Bronchial epithelial cell (primary cell): ENCODE measurements around the gene CEMIP2. TPM values are rescaled to one million over a fixed set of nuclear protein-coding genes. Genes with fewer than 3 reads are reported as not detected.

Experiments used
- DNase-seq: peaks from one replicate; pipeline ENCODE4 v3.0.0-alpha.2; 2010; ENCODE audit warnings: low read depth
- FAIRE-seq: peaks from 2 replicates; lab custom pipeline; 2011; peaks lifted over from hg19 to GRCh38; lab: Jason Lieb, UNC
- H3K27me3 ChIP-seq: 2 replicates; pipeline ENCODE4 v1.5.1; 2011; ENCODE audit warnings: low read length; ENCODE audit not compliant: control insufficient read depth, insufficient read depth
- H3K36me3 ChIP-seq: 2 replicates; pipeline ENCODE4 v1.5.1; 2011; ENCODE audit warnings: low read length; ENCODE audit not compliant: control insufficient read depth, insufficient read depth
- H3K4me3 ChIP-seq: 2 replicates; pipeline ENCODE4 v1.5.1; 2011; ENCODE audit warnings: mild to moderate bottlenecking, low read depth, low read length, control low read depth
- CTCF ChIP-seq: IDR thresholded peaks from 2 replicates; pipeline ENCODE4 v1.5.1; 2011; ENCODE audit warnings: mild to moderate bottlenecking, moderate library complexity, low read length, control low read depth, inconsistent platforms; ENCODE audit not compliant: insufficient read depth, severe bottlenecking
- total RNA-seq: library from RNA; depleted of rRNA; stranded (reverse); fragments of >200 nt; gene quantifications from 2 replicates; pipeline ENCODE4 v1.2.1, GENCODE V29; 2014

Gene CEMIP2
- total RNA-seq, 1 donor from 2014 or later, result 37.6 TPM

GRCh38 chr9:71795097-71795813 is 26.9 kb upstream of the CEMIP2 start:
- Histone ChIP-seq H3K36me3 (no peaks in the 10 kb centered on the region), H3K27me3 (no peaks in the 10 kb centered on the region), H3K4me3 (no peak overlapping the region)
- no peak for TF ChIP-seq CTCF
- no peak for FAIRE-seq
- no peak for DNase-seq

GRCh38 chr9:71793386-71794105 is 25.2 kb upstream of the CEMIP2 start:
- Histone ChIP-seq H3K4me3 (no peak overlapping the region), H3K27me3 (no peaks in the 10 kb centered on the region), H3K36me3 (no peaks in the 10 kb centered on the region)
- peak; percentile 52 for DNase-seq
- TF ChIP-seq CTCF, result no peak
- FAIRE-seq, result no peak

- TF ChIP-seq CTCF, result no peak
- no peaks in the 10 kb centered on the region for H3K36me3 ChIP-seq
- H3K27me3 ChIP-seq, result no peaks in the 10 kb centered on the region
- DNase-seq, result no peak
- H3K4me3 ChIP-seq, result no peak overlapping the region
- FAIRE-seq, result no peak
Observed at GRCh38 chr9:71791875-71792274, 23.6 kb upstream of the CEMIP2 start.

GRCh38 chr9:71790296-71790695 is 22.0 kb upstream of the CEMIP2 start:
- no peak for TF ChIP-seq CTCF
- no peak overlapping the region for H3K4me3 ChIP-seq
- FAIRE-seq (no peak), DNase-seq (no peak)
- no peaks in the 10 kb centered on the region for H3K36me3 ChIP-seq
- H3K27me3 ChIP-seq, result no peaks in the 10 kb centered on the region

GRCh38 chr9:71783120-71783523 is 14.8 kb upstream of the CEMIP2 start:
- no peak for TF ChIP-seq CTCF
- FAIRE-seq (no peak), DNase-seq (peak; percentile 92)
- Histone ChIP-seq H3K36me3 (no peaks in the 10 kb centered on the region), H3K4me3 (no peak overlapping the region), H3K27me3 (no peaks in the 10 kb centered on the region)
